ENCODE data around the gene SYNE2.

DNA sequence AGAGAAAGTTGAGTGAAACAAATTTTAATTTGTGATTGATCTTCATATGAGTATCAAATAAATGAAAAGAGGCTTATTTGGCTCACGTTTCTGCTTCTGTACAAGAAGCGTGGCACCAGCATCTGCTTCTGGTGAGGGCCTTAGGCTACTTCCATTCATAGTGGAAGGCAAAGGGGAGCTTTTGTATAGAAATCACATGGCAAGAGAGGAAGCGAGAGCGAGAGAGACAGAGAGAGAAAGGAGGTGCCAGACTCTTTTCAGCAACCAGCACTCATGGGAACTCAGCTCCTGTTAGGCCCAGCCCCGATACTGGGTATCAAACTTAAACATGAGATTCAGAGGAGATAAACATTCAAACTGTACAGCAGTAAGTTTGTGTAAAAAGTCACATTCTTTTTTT, 121.4 kb downstream of the SYNE2 start:
- TF ChIP-seq, protein P1, sequence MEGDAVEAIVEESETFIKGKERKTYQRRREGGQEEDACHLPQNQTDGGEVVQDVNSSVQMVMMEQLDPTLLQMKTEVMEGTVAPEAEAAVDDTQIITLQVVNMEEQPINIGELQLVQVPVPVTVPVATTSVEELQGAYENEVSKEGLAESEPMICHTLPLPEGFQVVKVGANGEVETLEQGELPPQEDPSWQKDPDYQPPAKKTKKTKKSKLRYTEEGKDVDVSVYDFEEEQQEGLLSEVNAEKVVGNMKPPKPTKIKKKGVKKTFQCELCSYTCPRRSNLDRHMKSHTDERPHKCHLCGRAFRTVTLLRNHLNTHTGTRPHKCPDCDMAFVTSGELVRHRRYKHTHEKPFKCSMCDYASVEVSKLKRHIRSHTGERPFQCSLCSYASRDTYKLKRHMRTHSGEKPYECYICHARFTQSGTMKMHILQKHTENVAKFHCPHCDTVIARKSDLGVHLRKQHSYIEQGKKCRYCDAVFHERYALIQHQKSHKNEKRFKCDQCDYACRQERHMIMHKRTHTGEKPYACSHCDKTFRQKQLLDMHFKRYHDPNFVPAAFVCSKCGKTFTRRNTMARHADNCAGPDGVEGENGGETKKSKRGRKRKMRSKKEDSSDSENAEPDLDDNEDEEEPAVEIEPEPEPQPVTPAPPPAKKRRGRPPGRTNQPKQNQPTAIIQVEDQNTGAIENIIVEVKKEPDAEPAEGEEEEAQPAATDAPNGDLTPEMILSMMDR (IDR thresholded peaks at IDR 0.05 in 2 of 3, conservative IDR thresholded peaks at IDR 0.05 in 1 of 3; ENCODE audit: control insufficient read depth in 2 of 3, extremely low read depth in 1 of 3, insufficient read depth in 1 of 3, low read depth in 3 of 3, low read length in 3 of 3), result no peak
- TF ChIP-seq ATF2 (IDR thresholded peaks at IDR 0.05; ENCODE audit: low read length) (no peak), E2F4 (IDR thresholded peaks at IDR 0.05; ENCODE audit: low read depth, low read length) (no peak), POLR2AphosphoS5 (IDR thresholded peaks at IDR 0.05; ENCODE audit: low read length) (no peak), MXI1 (IDR thresholded peaks at IDR 0.05; ENCODE audit: low read depth, low read length) (no peak), NR2C2 (IDR thresholded peaks at IDR 0.05; ENCODE audit: borderline replicate concordance, control insufficient read depth, insufficient read length, low read depth) (no peak), EP300 (IDR thresholded peaks at IDR 0.05; ENCODE audit: borderline replicate concordance in 1 of 2, control insufficient read depth in 1 of 2, low read depth in 2 of 2, low read length in 2 of 2) (no peak), SPI1 (IDR thresholded peaks at IDR 0.05; ENCODE audit: borderline replicate concordance, insufficient read depth, low read depth, low read length) (0 out of 2 replicates have a peak, but pooled peaks have one; percentile 3), FOXM1 (IDR thresholded peaks at IDR 0.05; ENCODE audit: low read depth, low read length) (no peak), YY1 (IDR thresholded peaks at IDR 0.05; ENCODE audit: low read depth, low read length) (no peak)
- TF ChIP-seq, protein P2, sequence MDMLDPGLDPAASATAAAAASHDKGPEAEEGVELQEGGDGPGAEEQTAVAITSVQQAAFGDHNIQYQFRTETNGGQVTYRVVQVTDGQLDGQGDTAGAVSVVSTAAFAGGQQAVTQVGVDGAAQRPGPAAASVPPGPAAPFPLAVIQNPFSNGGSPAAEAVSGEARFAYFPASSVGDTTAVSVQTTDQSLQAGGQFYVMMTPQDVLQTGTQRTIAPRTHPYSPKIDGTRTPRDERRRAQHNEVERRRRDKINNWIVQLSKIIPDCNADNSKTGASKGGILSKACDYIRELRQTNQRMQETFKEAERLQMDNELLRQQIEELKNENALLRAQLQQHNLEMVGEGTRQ (IDR thresholded peaks at IDR 0.05; ENCODE audit: borderline replicate concordance, low read depth, low read length), result no peak
